GM19455 (cell line): Measurements from ENCODE around the gene NRXN3.

Experiments used
- ATAC-seq: cut with Tn5 transposase; IDR thresholded peaks from one replicate; pipeline ENCODE4 v1.9.1; 2021; ENCODE audit not compliant: unreplicated experiment

NRXN3 gene

GRCh38 chr14:79436335-79436734 lies 1266.2 kb downstream of the NRXN3 start:
- ATAC-seq = no peak

GRCh38 chr14:79437951-79438350 lies 1267.8 kb downstream of the NRXN3 start:
- ATAC-seq = no peak

DNA sequence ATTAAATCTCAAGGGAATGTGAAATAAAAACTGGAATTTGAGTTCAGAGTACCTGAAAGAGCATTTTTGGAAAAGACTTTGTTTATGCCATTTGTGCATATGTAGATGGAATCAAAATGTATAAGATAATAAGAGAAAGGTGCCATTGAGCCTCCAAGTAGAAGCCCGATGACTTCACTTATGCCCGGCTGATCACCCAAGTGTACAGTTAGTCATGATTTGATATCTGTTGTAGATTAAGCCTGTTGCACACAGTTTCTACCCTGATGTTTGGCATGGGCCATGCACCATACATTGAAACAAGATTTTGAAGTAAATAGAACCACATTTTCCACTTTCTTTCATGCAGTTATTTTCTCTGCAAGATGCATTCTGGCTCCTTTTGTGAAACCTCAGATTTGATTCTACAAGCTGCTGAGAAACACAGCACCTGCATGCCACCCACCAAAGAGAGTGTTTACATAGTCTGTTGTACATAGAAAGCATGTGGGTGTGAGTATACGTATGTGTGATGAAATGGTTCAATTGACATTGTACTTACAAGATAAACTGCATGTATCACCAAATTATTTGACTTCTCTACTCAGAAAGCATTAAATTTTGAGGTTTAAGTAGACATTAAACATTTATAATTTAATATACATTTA lies 1268.6 kb downstream of the NRXN3 start:
- ATAC-seq = no peak

GRCh38 chr14:79442786-79443185 lies 1272.6 kb downstream of the NRXN3 start:
- no peak for ATAC-seq

GRCh38 chr14:79443602-79444001 lies 1273.4 kb downstream of the NRXN3 start:
- no peak for ATAC-seq

- no peak for ATAC-seq
Measured at GRCh38 chr14:79448960-79449359, 1278.8 kb downstream of the NRXN3 start.

DNA sequence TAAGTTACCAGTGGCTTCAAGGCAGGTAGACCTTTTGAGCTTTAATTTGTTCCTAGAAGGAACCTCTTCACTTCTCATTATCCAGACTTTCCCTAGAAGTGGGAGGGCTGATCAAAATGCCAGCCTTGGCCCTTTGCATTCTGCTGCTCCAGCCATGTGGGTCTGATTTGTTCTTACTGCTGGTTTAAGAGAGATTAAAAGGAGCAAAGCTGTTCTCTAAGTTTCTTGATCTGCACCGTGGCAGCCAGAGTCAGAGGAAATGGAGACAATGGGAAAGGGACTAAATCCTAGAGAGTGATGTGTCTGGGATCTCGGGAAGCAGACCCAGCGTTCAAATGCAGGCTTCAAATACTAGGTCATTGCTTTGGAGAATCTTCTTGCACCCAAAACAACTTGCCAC lies 1281.4 kb downstream of the NRXN3 start:
- no peak for ATAC-seq

GRCh38 chr14:79453276-79453675 lies 1283.1 kb downstream of the NRXN3 start:
- no peak for ATAC-seq

- no peak for ATAC-seq
Measured at GRCh38 chr14:79464468-79464867, 1294.3 kb downstream of the NRXN3 start.

GRCh38 chr14:79465651-79466050 lies 1295.5 kb downstream of the NRXN3 start:
- no peak for ATAC-seq

DNA sequence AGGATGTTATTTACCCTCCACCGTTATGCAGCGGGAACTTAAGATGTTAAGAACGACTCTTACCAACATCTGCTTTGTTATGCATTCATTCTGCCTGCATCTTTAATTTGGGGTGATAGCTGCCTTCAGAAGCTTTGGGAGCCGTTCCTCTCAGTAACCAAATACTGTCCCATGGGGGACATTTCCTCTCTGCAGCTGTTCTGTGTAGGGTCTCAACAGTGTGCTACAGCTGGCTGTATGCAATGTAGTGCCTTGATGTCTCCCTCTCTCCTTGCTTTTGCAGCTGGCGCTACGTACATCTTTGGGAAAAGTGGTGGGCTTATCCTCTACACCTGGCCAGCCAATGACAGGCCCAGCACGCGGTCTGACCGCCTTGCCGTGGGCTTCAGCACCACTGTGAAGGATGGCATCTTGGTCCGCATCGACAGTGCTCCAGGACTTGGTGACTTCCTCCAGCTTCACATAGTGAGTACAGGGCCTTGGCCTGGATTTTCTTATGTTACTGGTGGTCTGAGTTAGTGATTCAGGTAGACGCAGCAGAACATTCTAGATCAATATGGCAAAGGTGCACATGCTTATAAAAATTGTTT lies 1296.9 kb downstream of the NRXN3 start:
- ATAC-seq = no peak

DNA sequence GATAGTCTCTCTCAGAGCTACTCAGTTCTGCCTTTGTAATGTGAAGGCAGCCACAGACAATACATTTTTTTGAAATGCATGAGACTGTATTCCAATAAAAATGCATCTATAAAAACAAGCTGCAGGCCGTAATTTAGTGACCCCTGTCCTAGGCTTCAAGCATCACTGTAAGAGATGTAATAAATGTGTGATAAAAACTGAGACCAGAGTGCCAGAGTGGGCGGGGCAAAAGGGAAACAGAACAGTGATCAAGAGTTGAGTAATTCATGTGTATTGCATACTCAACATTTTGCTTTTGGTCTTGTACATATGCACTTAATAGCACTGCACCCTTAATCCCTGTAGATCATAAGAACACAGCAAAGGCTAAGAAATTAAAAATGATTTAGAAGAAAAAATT lies 1297.7 kb downstream of the NRXN3 start:
- no peak for ATAC-seq

- no peak for ATAC-seq
Measured at GRCh38 chr14:79468486-79468885, 1298.3 kb downstream of the NRXN3 start.

- ATAC-seq = no peak
Measured at GRCh38 chr14:79473651-79474050, 1303.5 kb downstream of the NRXN3 start.

GRCh38 chr14:79475887-79476532 lies 1305.8 kb downstream of the NRXN3 start:
- no peak for ATAC-seq

DNA sequence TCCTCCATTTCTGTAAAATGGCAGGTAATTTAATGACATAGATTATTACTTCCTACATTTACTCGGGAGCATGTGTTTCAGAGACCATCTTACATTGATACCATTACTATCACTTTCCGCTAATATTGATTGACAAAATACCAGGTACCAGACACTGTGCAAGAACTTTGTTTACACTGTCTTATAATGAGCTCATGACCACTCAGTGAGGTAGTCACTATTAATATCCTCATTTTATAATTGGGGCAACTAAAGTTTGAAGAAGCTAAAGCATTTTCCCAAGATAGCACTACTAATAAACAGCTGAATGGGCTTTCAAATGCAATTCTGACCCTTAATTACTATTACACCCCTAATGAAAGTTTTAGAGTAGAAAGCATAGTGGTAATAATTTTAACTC lies 1306.4 kb downstream of the NRXN3 start:
- ATAC-seq = no peak

GRCh38 chr14:79480212-79480611 lies 1310.0 kb downstream of the NRXN3 start:
- no peak for ATAC-seq

GRCh38 chr14:79482825-79483224 lies 1312.7 kb downstream of the NRXN3 start:
- ATAC-seq = no peak

- no peak for ATAC-seq
Measured at GRCh38 chr14:79483477-79484388, 1313.6 kb downstream of the NRXN3 start.

GRCh38 chr14:79487632-79488031 lies 1317.5 kb downstream of the NRXN3 start:
- no peak for ATAC-seq

DNA sequence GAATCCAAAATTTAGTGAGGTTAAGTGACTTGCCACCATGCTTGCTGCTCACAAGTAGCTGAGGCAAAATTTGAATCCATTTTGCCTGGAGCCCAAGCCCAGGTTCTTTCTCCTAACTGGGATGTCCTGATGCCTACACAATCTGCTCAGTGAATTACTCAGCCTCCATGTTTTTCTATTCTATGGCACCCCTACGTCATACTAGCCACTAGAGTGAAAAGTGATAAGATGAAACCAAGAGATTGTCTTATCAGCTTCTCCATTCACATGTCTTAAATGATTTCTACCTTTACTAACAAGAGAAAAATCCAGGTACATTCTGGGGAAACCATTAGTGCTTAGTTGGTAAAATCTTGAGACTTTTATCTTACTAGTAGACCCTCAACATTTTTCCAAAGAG lies 1321.0 kb downstream of the NRXN3 start:
- ATAC-seq = no peak
